DND-41 (cell line): ENCODE data around the gene COL23A1.
"Not testable (repeated sequence)": the region's sequence is repeated elsewhere in the genome, so short reads cannot be mapped to it uniquely, and the experiment has no call there.

Source experiments
- ATAC-seq: fragments of 200-7000 bp; cut with Tn5 transposase; 3 replicates; pipeline ENCODE4 v1.9.1; 2021; ENCODE audit warnings: low read depth; ENCODE audit not compliant: insufficient read depth
- DNase-seq: peaks from one replicate; pipeline ENCODE4 v3.0.0-alpha.2; 2020
- H2AFZ ChIP-seq: 2 replicates; pipeline ENCODE4 v1.6.0; 2012; ENCODE audit warnings: low read depth, low read length
- H3K27ac ChIP-seq: 2 replicates; pipeline ENCODE4 v1.5.1; 2012; ENCODE audit warnings: low read length, inconsistent platforms
- H3K27me3 ChIP-seq: fragments of 200-600 bp; sonication (generic); 2 replicates; pipeline ENCODE4 v1.6.0; 2012; ENCODE audit warnings: low read length, mild to moderate bottlenecking, inconsistent platforms; ENCODE audit not compliant: insufficient read depth, poor library complexity
- H3K36me3 ChIP-seq: 2 replicates; pipeline ENCODE4 v1.5.1; 2012; ENCODE audit warnings: low read length, inconsistent platforms; ENCODE audit not compliant: insufficient read depth
- H3K4me1 ChIP-seq: 2 replicates; pipeline ENCODE4 v1.5.1; 2012; ENCODE audit warnings: mild to moderate bottlenecking, low read length; ENCODE audit not compliant: insufficient read depth
- H3K4me2 ChIP-seq: 2 replicates; pipeline ENCODE4 v1.6.0; 2012; ENCODE audit warnings: mild to moderate bottlenecking, moderate library complexity, low read length, inconsistent platforms; ENCODE audit not compliant: insufficient read depth
- H3K4me3 ChIP-seq, 2 experiments: fragments of 200-600 bp in 1 of 2; shearing (Covaris generic) in 1 of 2; 2 replicates each; pipeline ENCODE4 v1.5.1; 2012 to 2016; ENCODE audit warnings: inconsistent platforms in 2 of 2, low read length in 2 of 2, mild to moderate bottlenecking in 2 of 2, low read depth in 1 of 2, moderate library complexity in 1 of 2
- H3K79me2 ChIP-seq: 2 replicates; pipeline ENCODE4 v1.6.0; 2012; ENCODE audit warnings: low read length, inconsistent platforms; ENCODE audit not compliant: insufficient read depth
- H3K9ac ChIP-seq: 2 replicates; pipeline ENCODE4 v1.6.0; 2012; ENCODE audit warnings: low read depth, mild to moderate bottlenecking, inconsistent platforms, low read length, moderate library complexity
- H3K9me3 ChIP-seq: 2 replicates; pipeline ENCODE4 v1.5.1; 2012; ENCODE audit warnings: low read length, moderate library complexity, mild to moderate bottlenecking, inconsistent platforms; ENCODE audit not compliant: insufficient read depth, severe bottlenecking
- H4K20me1 ChIP-seq: 2 replicates; pipeline ENCODE4 v1.6.0; 2012; ENCODE audit warnings: low read length; ENCODE audit not compliant: insufficient read depth
- CTCF ChIP-seq: IDR thresholded peaks from 2 replicates; pipeline ENCODE4 v1.5.1; 2012; ENCODE audit warnings: borderline replicate concordance, low read length, moderate library complexity, mild to moderate bottlenecking; ENCODE audit not compliant: poor library complexity, severe bottlenecking; ENCODE audit errors: extremely low read depth
- EZH2 ChIP-seq: IDR thresholded peaks from 3 replicates; pipeline ENCODE4 v1.6.1; 2012; ENCODE audit warnings: borderline replicate concordance, low read depth, mild to moderate bottlenecking, moderate library complexity, low read length, inconsistent platforms; ENCODE audit not compliant: severe bottlenecking

The COL23A1 gene

GRCh38 chr5:178201221-178201926 lies 388.8 kb downstream of the COL23A1 start:
- Histone ChIP-seq H4K20me1 (peaks cover 13% of the 10 kb centered on the region), H3K4me1 (peaks cover 16% of the 10 kb centered on the region), H3K27me3 (no peaks in the 10 kb centered on the region), H3K4me3 (no peak overlapping the region), H3K27ac (no peak overlapping the region), H3K4me2 (no peak overlapping the region), H3K79me2 (peaks cover 27% of the 10 kb centered on the region), H2AFZ (no peak overlapping the region), H3K9ac (no peak overlapping the region), H3K36me3 (peaks cover 12% of the 10 kb centered on the region), H3K9me3 (no peaks in the 10 kb centered on the region)
- no peak for TF ChIP-seq EZH2
- TF ChIP-seq CTCF, result no peak
- ATAC-seq (no peak), DNase-seq (no peak)

- Histone ChIP-seq H2AFZ (no peak overlapping the region), H3K79me2 (peaks cover 11% of the 10 kb centered on the region), H3K9me3 (no peaks in the 10 kb centered on the region), H4K20me1 (no peaks in the 10 kb centered on the region; the same call in 1 of the 2 replicates), H3K4me1 (peaks cover 8% of the 10 kb centered on the region; the same call in 1 of the 2 replicates), H3K4me2 (no peak overlapping the region), H3K27ac (no peak overlapping the region), H3K9ac (no peak overlapping the region), H3K27me3 (peaks cover 4% of the 10 kb centered on the region), H3K36me3 (no peaks in the 10 kb centered on the region; the same call in 1 of the 2 replicates), H3K4me3 (no peak overlapping the region)
- ATAC-seq (no peak), DNase-seq (no peak)
- no peak for TF ChIP-seq EZH2
- no peak for TF ChIP-seq CTCF
Observed at GRCh38 chr5:178199581-178200434, 390.4 kb downstream of the COL23A1 start.

GRCh38 chr5:178198706-178199105 lies 391.5 kb downstream of the COL23A1 start:
- Histone ChIP-seq H3K4me2 (no peak overlapping the region), H3K9ac (no peak overlapping the region), H2AFZ (no peak overlapping the region), H3K36me3 (no peaks in the 10 kb centered on the region), H3K9me3 (no peaks in the 10 kb centered on the region), H3K4me1 (peaks cover 19% of the 10 kb centered on the region), H4K20me1 (no peaks in the 10 kb centered on the region; the same call in 1 of the 2 replicates), H3K4me3 (no peak overlapping the region), H3K79me2 (peaks cover under 1% of the 10 kb centered on the region), H3K27ac (no peak overlapping the region), H3K27me3 (peaks cover 8% of the 10 kb centered on the region)
- DNase-seq (no peak), ATAC-seq (no peak)
- TF ChIP-seq CTCF, result no peak
- no peak for TF ChIP-seq EZH2

GRCh38 chr5:178198151-178198550 lies 392.0 kb downstream of the COL23A1 start:
- H3K4me3 ChIP-seq, DNase-seq, H4K20me1 ChIP-seq, H3K27ac ChIP-seq, H3K27me3 ChIP-seq, H3K9ac ChIP-seq, ATAC-seq, H2AFZ ChIP-seq, H3K36me3 ChIP-seq, H3K4me2 ChIP-seq, H3K79me2 ChIP-seq, H3K9me3 ChIP-seq: not testable (repeated sequence)
- H3K4me1 ChIP-seq, result peaks cover 24% of the 10 kb centered on the region
